HG03571 (cell line): ENCODE measurements around the gene MGMT.

Source experiments
- ATAC-seq: cut with Tn5 transposase; IDR thresholded peaks from one replicate; pipeline ENCODE4 v1.9.1; 2021; ENCODE audit not compliant: unreplicated experiment

The MGMT gene

DNA sequence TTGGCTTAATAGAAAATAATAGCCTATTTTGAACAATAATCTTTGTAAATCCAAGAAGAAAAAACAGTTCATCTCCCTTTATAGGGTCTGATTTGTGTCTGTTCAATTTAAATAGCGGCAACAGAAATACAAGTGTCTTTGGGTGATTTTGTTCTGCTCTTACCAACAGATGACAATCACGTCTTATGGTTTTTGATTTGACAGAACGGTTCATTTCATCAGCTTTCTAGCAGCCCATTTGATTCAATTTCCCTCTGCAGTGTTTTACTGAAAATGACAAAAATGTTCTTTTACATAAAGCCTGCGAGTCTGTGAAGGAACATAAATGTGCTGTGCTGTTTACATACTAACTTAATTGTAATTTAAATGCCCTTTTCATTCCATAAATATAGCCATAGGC, 180.5 kb downstream of the MGMT start:
- ATAC-seq = no peak

DNA sequence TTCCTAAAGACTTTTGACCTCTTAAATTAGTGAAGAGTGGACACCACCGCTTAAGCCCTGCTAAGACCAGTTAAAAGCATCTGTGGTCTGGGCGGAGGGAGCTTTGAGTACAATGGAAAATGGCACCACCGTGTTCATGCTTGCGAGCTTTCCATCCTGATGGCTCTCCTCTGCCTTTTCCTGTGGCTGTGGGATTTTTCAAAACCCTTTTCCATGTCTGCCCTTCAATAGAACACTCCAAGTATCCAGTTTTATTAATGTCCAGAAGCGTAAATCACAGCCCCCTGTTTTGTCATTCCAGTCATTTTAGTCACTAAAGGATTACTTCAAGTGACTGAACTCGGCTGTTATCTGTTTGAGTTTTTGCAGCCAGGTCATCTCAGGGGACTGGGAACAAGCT, 181.8 kb downstream of the MGMT start:
- ATAC-seq = no peak

GRCh38 chr10:129652021-129652420, 185.0 kb downstream of the MGMT start:
- no peak for ATAC-seq

GRCh38 chr10:129652521-129653201, 185.6 kb downstream of the MGMT start:
- ATAC-seq = no peak

- ATAC-seq = no peak
Measured at GRCh38 chr10:129653428-129653827, 186.4 kb downstream of the MGMT start.

GRCh38 chr10:129653861-129654260, 186.8 kb downstream of the MGMT start:
- ATAC-seq = no peak

GRCh38 chr10:129654461-129654860, 187.4 kb downstream of the MGMT start:
- no peak for ATAC-seq

- no peak for ATAC-seq
Measured at GRCh38 chr10:129655007-129655678, 188.1 kb downstream of the MGMT start.

- no peak for ATAC-seq
Measured at GRCh38 chr10:129655679-129656031, 188.6 kb downstream of the MGMT start.

GRCh38 chr10:129656642-129657041, 189.6 kb downstream of the MGMT start:
- no peak for ATAC-seq

DNA sequence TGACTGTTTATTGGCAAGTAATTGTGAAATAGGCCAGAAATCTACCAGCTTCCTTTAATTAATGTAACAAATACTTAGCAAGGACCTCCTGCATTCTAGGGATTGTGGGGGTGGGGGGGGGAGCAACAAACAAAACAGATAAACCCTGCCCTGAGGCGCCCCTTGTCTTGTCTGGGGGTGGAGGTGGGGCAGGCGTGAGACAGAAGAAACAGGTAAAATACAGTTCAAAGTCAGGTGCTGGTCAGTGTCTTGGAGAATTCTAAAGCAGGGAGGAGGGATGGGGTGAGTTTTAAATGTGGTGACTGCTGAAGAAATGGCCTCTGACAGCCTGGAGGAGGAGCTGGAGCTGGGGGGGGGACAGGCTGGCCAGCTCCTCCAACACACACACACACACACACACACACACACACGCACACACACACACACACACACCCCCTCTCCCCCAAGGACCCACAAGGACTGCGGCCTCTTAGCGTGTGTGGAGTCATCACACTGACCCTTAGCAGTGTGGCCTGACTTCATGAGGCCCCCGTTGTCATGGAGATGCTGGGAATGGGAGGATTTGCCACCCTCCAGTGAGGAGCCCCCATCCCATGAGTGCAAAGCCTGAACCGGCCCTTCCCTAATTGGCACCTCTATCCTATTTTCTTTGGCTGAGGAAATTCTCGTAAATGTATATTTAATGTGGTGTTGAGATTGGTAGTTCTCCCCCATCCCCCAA, 190.4 kb downstream of the MGMT start:
- ATAC-seq = no peak

DNA sequence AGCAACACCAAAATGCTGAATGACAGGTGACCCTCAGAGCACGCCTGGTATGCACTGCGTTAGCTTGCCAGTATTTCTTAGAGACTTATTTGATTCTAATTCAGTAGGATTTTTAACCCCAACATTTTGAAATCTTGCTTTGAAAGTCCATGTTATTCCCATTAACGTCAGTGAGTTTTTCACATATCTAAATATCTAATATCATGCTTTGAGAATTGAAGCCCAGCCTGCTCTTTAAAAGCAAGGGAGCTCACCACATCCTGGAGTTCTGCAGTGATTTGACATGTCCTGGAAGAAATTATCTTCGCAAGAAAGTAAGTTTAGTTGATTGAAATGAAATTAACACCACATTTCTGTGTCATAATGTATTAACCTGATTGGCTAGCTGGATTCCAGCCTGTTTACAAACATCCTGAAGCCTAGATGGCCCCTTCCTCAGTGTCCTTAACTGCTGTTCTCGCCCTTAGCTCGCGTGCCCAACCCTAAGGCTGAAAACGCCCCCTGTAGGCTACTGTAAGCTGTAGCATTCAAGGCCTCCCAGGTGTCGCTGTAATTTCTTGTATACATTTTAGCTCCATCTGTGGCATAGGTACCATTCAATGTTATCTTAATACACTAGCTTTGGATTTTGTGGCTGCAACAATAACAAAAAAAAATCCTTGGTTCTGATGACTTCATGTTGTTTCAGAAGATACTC, 191.5 kb downstream of the MGMT start:
- ATAC-seq = no peak

GRCh38 chr10:129659508-129660268, 192.6 kb downstream of the MGMT start:
- no peak for ATAC-seq

GRCh38 chr10:129660569-129660968, 193.5 kb downstream of the MGMT start:
- ATAC-seq = no peak

GRCh38 chr10:129662426-129662825, 195.4 kb downstream of the MGMT start:
- no peak for ATAC-seq

DNA sequence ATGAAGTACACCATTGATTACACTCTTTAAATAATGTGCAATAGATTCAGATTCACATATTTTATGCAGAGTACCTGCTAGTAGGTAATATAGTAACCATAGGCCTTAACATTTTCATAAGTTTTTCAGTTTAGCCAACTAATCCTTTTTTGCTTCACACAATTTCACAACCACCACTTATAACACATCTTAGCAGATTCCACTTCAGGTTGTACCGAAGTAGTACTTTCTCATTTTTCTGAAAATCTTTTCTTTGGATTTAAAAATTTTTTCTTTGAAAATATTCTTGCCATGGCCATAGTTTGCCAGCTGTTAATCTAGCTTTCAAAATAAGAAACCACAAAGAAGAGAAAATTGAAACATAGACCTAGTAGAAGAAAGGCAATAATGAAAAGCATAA, 203.1 kb downstream of the MGMT start:
- ATAC-seq = no peak

GRCh38 chr10:129673292-129673691, 206.3 kb downstream of the MGMT start:
- no peak for ATAC-seq

DNA sequence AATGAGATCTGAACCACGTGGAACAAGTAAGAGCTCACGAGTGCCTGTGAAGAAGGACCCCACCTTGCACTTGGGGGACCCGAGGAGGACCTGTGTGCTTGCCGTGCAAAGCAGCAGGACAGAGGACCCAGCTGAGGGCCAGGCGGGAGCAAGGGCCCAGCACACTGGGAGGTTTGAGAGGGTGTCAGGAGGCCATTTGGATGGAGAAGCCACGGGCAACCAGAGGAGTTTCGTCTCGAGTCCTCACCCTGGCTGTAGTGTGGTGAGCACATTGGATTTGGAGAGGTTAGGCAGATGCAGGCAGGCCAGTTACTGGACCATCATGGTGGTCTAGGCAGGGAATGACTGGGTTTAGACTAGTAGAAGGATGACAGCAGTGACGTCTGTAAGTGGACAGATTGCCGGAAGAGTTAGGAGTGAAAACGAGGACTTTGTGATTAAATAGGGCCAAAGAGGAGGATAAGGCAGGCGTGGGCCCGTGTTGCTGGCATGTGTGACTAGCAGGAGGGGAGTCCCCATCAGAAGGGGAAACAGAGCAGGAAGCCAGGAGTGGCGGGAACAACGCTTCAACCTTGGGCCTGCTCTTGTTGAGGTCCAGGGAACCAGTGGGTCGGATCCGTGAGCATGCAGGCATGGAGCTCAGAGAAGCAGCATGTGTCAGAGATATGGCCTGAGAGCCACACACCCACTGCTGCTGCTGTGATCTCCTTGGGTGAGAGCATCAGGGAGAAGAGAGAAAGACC, 208.2 kb downstream of the MGMT start:
- no peak for ATAC-seq

DNA sequence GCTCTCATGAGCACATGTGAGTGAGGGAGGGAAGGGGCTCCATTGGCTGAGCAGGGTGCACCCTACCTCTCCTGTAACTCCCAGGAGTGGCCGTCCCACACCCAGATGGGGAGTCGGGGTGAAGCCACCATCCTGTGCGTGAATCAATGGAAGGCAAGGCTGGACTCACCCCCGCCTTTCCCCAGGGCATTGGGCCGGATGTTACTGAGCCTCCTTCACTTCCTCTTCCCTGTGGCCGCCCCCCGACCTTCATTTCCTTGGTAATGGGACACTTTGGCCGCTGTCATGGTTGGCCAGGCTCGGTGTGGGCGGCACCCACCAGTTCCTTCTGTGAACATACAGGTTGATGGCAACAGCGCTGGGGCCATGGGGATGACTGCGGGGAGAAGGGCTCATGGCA, 209.0 kb downstream of the MGMT start:
- ATAC-seq = no peak

DNA sequence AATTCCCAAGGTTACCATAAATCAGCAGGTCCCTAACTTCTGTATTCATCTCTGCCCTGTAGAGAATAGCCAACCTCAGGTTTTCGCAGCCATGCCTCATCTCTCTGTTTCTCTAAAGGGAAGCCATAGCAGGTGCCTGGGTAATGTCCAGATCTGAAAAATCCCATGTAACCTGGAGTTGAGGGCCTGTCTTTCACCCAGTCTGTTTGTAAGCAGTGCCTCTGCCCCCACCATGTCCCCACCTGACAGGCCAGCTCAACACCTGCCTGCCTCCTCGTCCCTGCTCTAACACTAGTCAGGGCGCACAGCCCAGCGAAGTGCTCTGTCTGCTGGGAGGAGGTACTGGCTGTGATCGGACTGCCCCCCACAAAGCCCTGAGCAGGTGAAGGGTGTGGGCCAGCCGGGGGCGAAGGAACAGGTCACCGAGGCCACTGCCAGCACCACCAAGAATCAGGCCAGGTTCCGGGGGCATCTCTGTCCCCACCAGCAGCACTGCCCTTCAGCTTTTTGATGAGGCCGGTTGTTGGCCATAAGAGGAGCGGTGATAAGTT, 210.4 kb downstream of the MGMT start:
- no peak for ATAC-seq
